Activated CD8-positive, alpha-beta memory T cell treated with anti-CD3 and anti-CD28 coated beads, Interleukin-2, amount 10 ng/mL, durations not matched to agents 7 days and 5 days (primary cell): ENCODE results near the gene ZBTB46. TPM values are rescaled to one million over a fixed set of nuclear protein-coding genes. Genes with fewer than 3 reads are reported as not detected.
"Not testable (repeated sequence)": the region's sequence is repeated elsewhere in the genome, so short reads cannot be mapped to it uniquely, and the experiment has no call there.

Experiments
- ATAC-seq: fragments of 150-1000 bp; cut with Tn5 transposase; one replicate; pipeline ENCODE4 v1.10.0; 2021; ENCODE audit warnings: moderate library complexity
- CTCF ChIA-PET: fragments of 350-600 bp; sonication (Branson Sonifier 250); formaldehyde crosslinking; loops from one replicate; lab custom pipeline; 2021; ENCODE audit warnings: antibody characterized with exemption; lab: Charles Lee
- DNase-seq: peaks from one replicate; pipeline ENCODE4 v3.0.0-alpha.2; 2020
- H3K27ac Mint-ChIP-seq: one replicate; pipeline ENCODE4 v1.8.0; 2021; ENCODE audit warnings: mild to moderate bottlenecking, mixed read lengths
- H3K27me3 Mint-ChIP-seq: one replicate; pipeline ENCODE4 v1.8.0; 2021; ENCODE audit warnings: mixed read lengths
- H3K36me3 Mint-ChIP-seq: one replicate; pipeline ENCODE4 v1.8.0; 2021; ENCODE audit warnings: mild to moderate bottlenecking, mixed read lengths
- H3K4me1 Mint-ChIP-seq: one replicate; pipeline ENCODE4 v1.8.0; 2021; ENCODE audit warnings: mixed read lengths
- H3K4me3 Mint-ChIP-seq: one replicate; pipeline ENCODE4 v1.8.0; 2021; ENCODE audit warnings: mild to moderate bottlenecking, moderate library complexity, mixed read lengths
- H3K9me3 Mint-ChIP-seq: one replicate; pipeline ENCODE4 v1.8.0; 2022; ENCODE audit warnings: low read depth, mixed read lengths
- total RNA-seq, 2 experiments: library from RNA; stranded (reverse); gene quantifications; one replicate each; pipeline ENCODE4 v1.2.3, GENCODE V29; 2021

The ZBTB46 gene
- total RNA-seq, 2 experiments from 2014 or later = 0.15 to 0.84 TPM

DNA sequence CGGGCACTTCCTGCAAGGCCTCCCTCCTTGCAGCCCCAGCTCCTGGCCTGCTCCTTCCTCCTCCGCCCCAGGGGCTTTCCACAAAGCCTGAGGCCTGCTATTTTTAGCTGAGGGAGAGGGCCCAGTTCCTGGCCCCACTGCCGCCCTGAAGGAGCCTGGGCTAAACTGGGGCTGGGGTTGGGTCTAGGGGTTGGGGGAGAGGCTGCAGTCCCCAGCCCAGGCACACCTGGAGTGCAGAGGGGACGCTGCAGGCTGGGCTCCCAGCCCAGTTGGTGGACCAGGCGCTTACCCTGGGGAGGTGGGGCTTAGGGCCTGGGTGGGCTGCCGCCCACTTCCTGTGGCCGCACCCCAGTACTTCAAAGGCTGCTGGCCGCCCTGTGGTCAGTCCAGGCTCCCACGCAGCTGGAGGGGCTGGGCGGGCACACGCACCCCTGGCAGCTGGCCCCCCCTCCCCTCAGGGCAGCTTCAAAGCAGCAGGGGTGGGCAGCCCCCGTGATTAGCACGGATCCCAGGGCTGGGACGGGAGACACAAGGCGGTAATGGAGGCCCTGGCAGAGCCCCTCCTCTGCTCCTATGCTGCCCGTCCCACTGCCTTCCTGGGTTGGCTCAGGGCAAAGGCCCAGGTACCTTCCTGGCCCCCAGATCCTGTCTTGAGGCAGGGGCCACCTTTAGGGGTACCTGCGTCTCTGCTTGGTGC is 23.2 kb upstream of the ZBTB46 start:
- peak; percentile 13 for ATAC-seq
- H3K27ac Mint-ChIP-seq = no peak overlapping the region
- peaks cover 14% of the 10 kb centered on the region for H3K27me3 Mint-ChIP-seq
- CTCF ChIA-PET = no interaction called here
- no peaks in the 10 kb centered on the region for H3K36me3 Mint-ChIP-seq
- no peak overlapping the region for H3K4me3 Mint-ChIP-seq
- no peak for DNase-seq
- H3K4me1 Mint-ChIP-seq = peaks cover 27% of the 10 kb centered on the region
- no peaks in the 10 kb centered on the region for H3K9me3 Mint-ChIP-seq

DNA sequence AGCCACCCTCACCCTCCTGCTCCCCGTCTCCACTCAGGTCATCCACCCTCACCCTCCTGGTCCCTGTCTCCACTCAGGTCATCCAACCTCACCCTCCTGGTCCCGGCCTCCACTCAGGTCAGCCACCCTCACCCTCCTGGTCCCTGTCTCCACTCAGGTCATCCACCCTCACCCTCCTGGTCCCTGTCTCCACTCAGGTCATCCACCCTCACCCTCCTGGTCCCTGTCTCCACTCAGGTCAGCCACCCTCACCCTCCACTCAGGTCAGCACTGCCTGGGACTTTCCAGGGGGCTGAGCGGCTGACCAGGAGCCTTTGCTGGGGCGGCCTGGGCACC is 22.6 kb upstream of the ZBTB46 start:
- Mint-ChIP-seq H3K4me1 (peaks cover 22% of the 10 kb centered on the region), H3K27me3 (peaks cover 14% of the 10 kb centered on the region)
- DNase-seq, H3K9me3 Mint-ChIP-seq, ATAC-seq, H3K36me3 Mint-ChIP-seq, H3K27ac Mint-ChIP-seq, CTCF ChIA-PET, H3K4me3 Mint-ChIP-seq: not testable (repeated sequence)

DNA sequence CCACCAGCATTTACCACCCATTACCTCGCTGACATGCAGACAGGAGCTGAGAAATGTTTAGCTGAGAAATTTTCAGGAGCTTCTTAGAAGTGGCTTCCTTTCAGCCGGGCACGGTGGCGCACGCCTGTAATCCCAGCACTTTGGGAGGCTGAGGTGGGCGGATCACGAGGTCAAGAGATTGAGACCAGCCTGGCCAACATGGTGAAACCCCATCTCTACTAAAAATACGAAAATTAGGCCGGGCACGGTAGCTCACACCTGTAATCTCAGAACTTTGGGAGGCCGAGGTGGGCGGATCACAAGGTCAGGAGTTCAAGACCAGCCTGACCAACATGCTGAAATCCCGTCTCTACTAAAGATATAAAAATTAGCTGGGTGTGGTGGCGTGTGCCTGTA is 20.5 kb upstream of the ZBTB46 start:
- H3K27ac Mint-ChIP-seq, H3K9me3 Mint-ChIP-seq, DNase-seq, H3K36me3 Mint-ChIP-seq, H3K4me3 Mint-ChIP-seq, ATAC-seq: not testable (repeated sequence)
- Mint-ChIP-seq H3K4me1 (peaks cover 15% of the 10 kb centered on the region), H3K27me3 (peaks cover 14% of the 10 kb centered on the region)
- CTCF ChIA-PET = interaction anchor here (0.6 to 1.7 kb wide), 3 partner anchors 12 to 111 kb away, joined by 3 to 4 read pairs (median 3); partner anchors contain the start of gene TPD52L2

DNA sequence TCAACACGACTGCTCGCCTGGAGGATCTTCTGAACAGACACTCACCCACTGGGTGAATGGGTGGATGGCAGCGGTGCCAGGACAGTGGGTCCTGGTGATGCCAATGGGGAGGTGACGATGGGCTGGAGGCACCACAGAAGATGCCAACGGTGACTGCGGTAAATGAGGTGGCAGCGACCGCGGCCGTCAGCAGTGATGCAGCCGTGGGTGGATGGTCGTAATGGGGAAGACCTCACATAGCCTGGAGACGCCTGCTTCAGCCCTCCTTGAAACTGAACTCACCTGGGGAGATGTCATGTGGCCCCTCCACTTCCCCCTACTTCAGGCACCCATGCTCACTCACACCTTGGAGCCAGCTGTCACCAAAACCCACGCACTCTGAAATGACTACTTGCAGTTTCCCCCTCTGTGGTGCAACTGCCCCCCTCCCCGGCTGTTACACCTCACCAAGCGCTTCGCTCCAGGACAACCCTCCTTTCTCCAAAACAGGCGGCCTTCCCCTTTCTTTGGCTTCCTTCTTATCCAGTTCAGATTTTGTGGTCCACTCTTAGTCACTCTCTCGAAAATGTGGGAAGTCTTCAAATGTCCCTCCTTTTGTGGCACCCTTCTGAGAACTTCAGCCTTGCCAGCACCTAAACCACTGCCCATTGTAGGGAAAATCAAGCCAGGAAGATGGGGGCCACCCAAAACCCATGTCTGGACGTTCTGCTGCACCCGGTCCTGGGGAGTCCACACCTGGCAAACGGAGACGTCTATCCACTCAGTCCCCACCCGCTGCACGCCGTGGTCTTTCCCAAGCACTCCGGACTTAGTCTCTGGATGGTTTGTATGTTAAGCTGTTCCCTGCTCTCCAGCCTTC is 19.9 kb upstream of the ZBTB46 start:
- Mint-ChIP-seq H3K9me3 (no peaks in the 10 kb centered on the region), H3K27ac (no peak overlapping the region), H3K27me3 (peaks cover 17% of the 10 kb centered on the region), H3K4me3 (no peak overlapping the region), H3K36me3 (no peaks in the 10 kb centered on the region), H3K4me1 (peaks cover 17% of the 10 kb centered on the region)
- DNase-seq (peak; percentile 67), ATAC-seq (peak; percentile 62)
- CTCF ChIA-PET = interaction anchor here (0.5 to 1.7 kb wide), 4 partner anchors 11 to 414 kb away, joined by 3 to 4 read pairs (median 3); partner anchors contain the start of gene TPD52L2

DNA sequence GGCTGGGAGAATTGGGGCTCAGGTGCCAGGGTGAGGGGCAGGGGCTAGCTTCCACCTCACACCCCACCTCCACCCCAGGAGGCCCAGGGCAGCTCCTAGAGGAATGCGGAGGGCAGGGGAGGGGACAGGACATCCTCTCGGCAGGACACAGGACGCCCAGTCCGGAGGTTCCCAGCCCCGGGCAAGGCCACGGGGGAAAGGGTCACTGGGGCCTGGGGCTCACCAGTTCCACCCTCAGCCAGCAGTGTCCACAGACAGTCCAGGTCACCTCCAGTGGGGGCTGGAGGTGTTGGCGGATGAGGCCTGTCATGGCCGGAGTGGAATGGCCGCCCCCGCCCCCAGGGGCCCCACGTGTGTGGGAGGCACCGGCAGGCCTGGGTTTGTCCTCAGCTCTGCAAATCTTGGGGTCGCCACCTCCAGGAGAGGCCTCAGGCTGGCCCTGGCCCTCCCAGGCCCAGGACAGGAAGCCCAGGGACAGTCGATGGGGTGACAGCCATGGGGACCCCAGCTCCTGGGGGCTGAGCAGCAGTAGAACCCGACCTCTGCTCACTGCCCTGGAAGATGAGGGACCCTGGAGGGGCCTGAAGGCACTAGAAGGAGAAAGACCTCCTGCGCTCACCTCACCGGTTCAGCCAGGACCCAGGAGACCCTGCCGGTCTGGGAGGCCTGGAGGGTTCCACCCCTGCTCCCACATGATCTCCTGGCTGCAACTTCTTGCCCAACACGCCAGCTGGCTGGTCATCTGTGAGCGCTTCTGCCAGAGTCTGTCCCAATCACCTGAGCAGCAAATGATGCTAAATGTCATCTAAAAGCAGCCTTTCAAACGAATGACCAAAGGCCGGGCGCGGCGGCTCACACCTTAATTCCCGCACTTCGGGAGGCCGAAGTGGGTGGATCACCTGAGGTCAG is 17.2 kb upstream of the ZBTB46 start:
- Mint-ChIP-seq H3K27me3 (peaks cover 37% of the 10 kb centered on the region), H3K27ac (no peak overlapping the region), H3K4me1 (peaks cover 19% of the 10 kb centered on the region), H3K36me3 (no peaks in the 10 kb centered on the region), H3K9me3 (no peaks in the 10 kb centered on the region), H3K4me3 (no peak overlapping the region)
- DNase-seq = no peak
- ATAC-seq = no peak
- CTCF ChIA-PET = interaction anchor here (0.7 to 1.5 kb wide), 2 partner anchors 62 to 73 kb away, joined by 3 read pairs; no protein-coding TSS in a partner anchor

DNA sequence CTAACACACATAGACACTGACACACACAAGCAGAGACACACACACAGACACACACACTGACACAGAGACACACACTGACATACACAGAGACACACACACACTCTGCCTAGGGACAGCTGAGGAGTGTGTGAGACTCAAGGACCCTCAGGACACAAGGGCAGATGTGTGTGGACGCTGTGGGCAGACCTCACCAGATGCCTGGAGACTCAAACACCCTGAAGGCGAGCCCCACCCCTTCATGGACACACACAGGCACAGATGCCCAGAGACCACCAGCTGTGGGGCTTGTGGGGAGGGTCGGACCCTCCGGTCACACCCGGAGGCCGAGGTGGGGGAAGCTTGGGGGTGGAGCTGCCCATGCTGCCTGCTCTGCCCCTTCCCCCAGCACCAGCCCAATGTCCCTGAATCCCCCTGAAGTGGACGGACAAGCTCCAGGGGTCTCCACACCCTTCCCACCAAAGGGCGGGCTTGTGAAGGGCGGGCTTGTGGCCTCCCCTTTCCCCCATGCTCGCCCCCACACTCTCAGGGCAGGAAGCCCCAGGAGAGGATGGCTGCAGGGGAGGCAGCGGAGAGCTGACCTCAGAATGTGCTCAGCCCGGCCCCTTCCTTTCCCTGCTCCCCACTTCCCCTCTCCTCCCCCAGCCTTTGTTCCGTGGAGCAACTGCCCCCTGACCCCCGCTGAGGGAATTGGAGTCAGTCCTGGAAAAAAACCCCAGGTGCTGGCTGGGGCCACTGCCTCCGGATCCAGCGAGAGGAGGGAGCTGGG is 16.4 kb upstream of the ZBTB46 start:
- CTCF ChIA-PET = interaction anchor here (0.7 to 1.5 kb wide), 3 partner anchors 17 to 72 kb away, joined by 3 to 4 read pairs (median 3); partner anchors contain the start of gene TPD52L2

DNA sequence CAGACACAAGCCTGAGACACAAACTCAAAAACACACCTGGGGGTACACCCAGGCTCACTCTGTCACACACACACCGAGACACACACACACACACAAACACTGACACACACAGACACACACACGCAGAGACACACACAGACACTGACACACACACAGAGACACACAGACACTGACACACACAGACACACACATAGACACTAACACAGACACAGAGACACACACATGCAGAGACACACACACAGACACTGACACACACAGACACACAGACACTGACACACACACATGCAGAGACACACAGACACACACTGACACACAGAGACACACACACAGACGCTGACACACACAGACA is 15.8 kb upstream of the ZBTB46 start:
- DNase-seq = no peak
- Mint-ChIP-seq H3K27ac (no peak overlapping the region), H3K9me3 (no peaks in the 10 kb centered on the region), H3K27me3 (peaks cover 41% of the 10 kb centered on the region), H3K4me3 (no peak overlapping the region), H3K4me1 (peaks cover 18% of the 10 kb centered on the region), H3K36me3 (no peaks in the 10 kb centered on the region)
- no peak for ATAC-seq
- CTCF ChIA-PET = interaction anchor here (1.0 kb wide), 1 partner anchor 18 kb away, joined by 4 read pairs; the partner anchor contains the start of gene TPD52L2

More for the DNA sequence above, 16.4 kb upstream of the ZBTB46 start:
- DNase-seq (no peak), ATAC-seq (no peak)
- no peak overlapping the region for H3K27ac Mint-ChIP-seq
- H3K4me1 Mint-ChIP-seq = peaks cover 19% of the 10 kb centered on the region
- H3K36me3 Mint-ChIP-seq = no peaks in the 10 kb centered on the region
- H3K27me3 Mint-ChIP-seq = peaks cover 44% of the 10 kb centered on the region
- H3K9me3 Mint-ChIP-seq = no peaks in the 10 kb centered on the region
- no peak overlapping the region for H3K4me3 Mint-ChIP-seq

DNA sequence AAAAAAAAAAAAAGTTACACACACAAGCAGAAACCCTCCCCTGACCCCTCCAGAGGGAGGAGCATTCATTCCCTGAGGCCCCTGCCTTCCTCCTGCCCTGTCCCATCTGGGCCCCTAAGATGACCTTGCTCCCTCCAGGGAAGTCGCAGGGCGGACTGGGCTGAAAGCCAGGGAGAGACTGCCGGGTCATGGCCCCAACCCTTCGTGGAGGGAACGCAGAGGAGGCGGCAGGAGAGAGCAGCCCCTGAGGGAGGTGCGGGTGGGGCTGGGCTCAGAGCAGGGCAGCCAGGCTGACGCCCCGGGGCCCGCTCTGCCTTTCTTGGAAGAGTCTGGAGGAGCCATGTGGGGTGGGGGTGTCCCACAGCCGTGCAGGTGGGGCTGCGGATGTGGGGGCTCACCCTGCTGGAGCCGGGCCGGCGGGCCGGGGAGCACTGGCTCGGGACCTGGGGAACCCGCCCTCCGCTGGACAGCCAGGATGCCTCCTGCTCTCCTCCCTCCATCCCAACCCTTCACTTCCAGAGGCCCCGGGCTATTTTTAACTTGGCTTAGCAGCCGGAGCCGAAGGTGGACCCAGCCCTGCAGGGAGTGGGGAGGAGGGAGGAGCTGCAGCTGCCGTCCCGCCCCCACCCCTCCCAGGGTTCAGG is 15.2 kb upstream of the ZBTB46 start:
- no peaks in the 10 kb centered on the region for H3K9me3 Mint-ChIP-seq
- no peak overlapping the region for H3K27ac Mint-ChIP-seq
- H3K4me1 Mint-ChIP-seq = peaks cover 16% of the 10 kb centered on the region
- ATAC-seq (peak; percentile 17), DNase-seq (no peak)
- peaks cover 39% of the 10 kb centered on the region for H3K27me3 Mint-ChIP-seq
- CTCF ChIA-PET = no interaction called here
- no peaks in the 10 kb centered on the region for H3K36me3 Mint-ChIP-seq
- H3K4me3 Mint-ChIP-seq = no peak overlapping the region

DNA sequence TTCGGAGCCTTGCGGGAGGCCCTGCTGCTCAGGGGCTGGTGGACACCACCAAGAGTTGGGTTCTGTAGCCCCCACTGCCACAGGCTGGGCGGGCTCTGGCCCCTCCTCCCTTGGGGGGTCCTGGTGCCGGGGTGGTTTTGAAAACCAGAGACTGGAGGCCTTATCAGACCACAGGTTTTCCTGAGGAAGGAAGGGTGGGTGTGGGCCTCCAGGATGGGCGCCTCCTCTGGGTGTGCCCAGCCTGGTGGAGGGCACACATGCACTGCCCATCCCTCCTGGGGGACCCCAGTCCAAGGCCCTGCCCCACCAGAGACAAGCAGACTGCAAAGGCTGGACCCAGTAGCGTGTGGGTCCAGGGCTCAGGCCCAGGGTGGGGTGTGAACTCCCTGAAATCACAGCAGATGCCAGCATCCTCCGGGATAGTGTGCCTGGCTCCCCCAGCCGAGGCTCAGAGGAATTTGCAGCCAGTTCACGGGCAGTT is 13.5 kb upstream of the ZBTB46 start:
- Mint-ChIP-seq H3K4me3 (no peak overlapping the region), H3K36me3 (no peaks in the 10 kb centered on the region), H3K9me3 (no peaks in the 10 kb centered on the region), H3K27ac (no peak overlapping the region), H3K27me3 (peaks cover 36% of the 10 kb centered on the region), H3K4me1 (peaks cover 7% of the 10 kb centered on the region)
- no peak for ATAC-seq
- CTCF ChIA-PET = no interaction called here
- no peak for DNase-seq

DNA sequence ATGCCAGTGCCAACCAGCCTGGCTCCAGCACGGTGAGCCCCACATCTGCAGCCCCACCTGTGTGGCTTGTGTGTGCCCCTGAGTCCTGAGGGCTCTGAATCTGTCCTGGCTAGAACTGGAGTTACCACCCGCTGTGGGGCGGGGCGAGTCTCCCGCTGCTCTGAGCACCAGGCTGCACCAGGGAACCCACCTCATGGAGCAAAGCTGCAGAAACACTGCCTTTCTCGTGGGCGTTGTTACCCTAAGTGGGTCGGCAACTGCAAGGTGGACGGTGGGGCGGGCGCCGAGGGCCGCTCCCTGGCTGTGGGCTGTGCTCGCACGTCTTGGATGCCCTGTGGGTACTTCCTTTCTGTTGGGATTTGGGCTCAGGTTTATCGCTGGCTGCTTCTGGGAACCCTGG is 12.7 kb upstream of the ZBTB46 start:
- H3K27me3 Mint-ChIP-seq = peaks cover 36% of the 10 kb centered on the region
- H3K4me3 Mint-ChIP-seq = no peak overlapping the region
- ATAC-seq = no peak
- peaks cover 7% of the 10 kb centered on the region for H3K4me1 Mint-ChIP-seq
- no peak for DNase-seq
- CTCF ChIA-PET = no interaction called here
- no peaks in the 10 kb centered on the region for H3K9me3 Mint-ChIP-seq
- H3K27ac Mint-ChIP-seq = no peak overlapping the region
- no peaks in the 10 kb centered on the region for H3K36me3 Mint-ChIP-seq

DNA sequence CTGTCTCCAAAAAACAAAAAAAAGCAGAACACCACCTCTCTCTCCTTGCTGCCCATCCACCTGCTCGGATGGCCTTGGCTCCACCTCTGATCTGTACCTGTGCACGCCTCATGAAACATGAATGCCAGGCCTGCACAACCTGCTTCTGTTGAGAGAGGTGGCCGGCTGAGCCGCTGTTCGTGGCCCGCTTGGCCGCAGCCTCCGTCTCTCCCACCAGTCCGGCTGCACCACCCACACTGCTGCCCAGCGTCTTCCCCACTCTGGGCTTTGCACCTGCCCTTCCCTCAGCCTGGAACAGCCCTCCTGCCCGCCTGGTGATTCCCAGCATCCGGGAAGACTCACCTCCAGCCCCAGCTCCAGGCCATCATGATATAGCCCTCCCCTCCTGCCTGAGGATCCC is 12.2 kb upstream of the ZBTB46 start:
- CTCF ChIA-PET = no interaction called here
- DNase-seq = no peak
- no peak for ATAC-seq
- Mint-ChIP-seq H3K4me1 (peaks cover 7% of the 10 kb centered on the region), H3K4me3 (no peak overlapping the region), H3K27me3 (peaks cover 36% of the 10 kb centered on the region), H3K36me3 (no peaks in the 10 kb centered on the region), H3K27ac (no peak overlapping the region), H3K9me3 (no peaks in the 10 kb centered on the region)

DNA sequence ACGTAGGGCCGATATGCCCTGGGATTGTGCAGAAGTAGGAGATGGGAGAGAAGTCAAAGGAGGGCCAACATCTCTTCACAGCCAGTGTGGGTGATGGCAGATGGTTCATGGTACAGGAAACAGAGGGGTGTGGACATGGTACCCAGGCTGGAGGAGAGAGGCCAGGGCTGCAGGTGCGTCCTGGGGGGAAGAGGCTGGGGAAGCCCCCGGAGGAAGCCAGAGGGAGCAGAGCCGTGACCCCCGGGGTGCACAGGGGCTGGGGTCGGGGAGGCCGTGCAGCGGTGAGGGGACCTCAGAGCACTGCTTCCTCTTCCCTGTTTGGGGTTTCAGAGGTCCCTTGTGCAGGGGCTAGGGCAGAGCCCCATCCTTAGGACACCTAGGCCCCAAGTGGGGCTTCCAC is 11.2 kb upstream of the ZBTB46 start:
- ATAC-seq (no peak), DNase-seq (no peak)
- H3K27ac Mint-ChIP-seq = no peak overlapping the region
- H3K9me3 Mint-ChIP-seq = no peaks in the 10 kb centered on the region
- no peak overlapping the region for H3K4me3 Mint-ChIP-seq
- H3K4me1 Mint-ChIP-seq = peaks cover 7% of the 10 kb centered on the region
- CTCF ChIA-PET = no interaction called here
- H3K27me3 Mint-ChIP-seq = peaks cover 42% of the 10 kb centered on the region
- no peaks in the 10 kb centered on the region for H3K36me3 Mint-ChIP-seq
